Choroid plexus epithelial cell (primary cell): ENCODE results near the gene CRIM1.
A peak's percentile ranks its signal among the peaks of the same experiment; 100 is the strongest.

Source experiments
- DNase-seq: peaks from one replicate; pipeline ENCODE4 v3.0.0-alpha.2; 2010; ENCODE audit warnings: low read depth
- H3K4me3 ChIP-seq: 2 replicates; pipeline ENCODE4 v1.5.1; 2011; ENCODE audit warnings: low read depth, mild to moderate bottlenecking, control low read depth, low read length, moderate library complexity
- TF ChIP-seq, protein P1 (sequence below): conservative IDR thresholded peaks from 2 replicates; pipeline ENCODE4 v1.5.1; 2011; ENCODE audit warnings: low read depth, mild to moderate bottlenecking, control low read depth, inconsistent platforms, low read length, moderate library complexity

CRIM1 gene

DNA sequence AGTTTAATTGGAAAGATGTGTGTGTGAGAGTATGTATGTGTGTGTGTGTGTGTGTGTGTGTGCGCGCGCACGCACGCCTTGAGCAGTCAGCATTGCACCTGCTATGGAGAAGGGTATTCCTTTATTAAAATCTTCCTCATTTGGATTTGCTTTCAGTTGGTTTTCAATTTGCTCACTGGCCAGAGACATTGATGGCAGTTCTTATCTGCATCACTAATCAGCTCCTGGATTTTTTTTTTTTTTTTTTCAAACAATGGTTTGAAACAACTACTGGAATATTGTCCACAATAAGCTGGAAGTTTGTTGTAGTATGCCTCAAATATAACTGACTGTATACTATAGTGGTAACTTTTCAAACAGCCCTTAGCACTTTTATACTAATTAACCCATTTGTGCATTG lies 194.4 kb downstream of the CRIM1 start:
- TF ChIP-seq, protein P1, sequence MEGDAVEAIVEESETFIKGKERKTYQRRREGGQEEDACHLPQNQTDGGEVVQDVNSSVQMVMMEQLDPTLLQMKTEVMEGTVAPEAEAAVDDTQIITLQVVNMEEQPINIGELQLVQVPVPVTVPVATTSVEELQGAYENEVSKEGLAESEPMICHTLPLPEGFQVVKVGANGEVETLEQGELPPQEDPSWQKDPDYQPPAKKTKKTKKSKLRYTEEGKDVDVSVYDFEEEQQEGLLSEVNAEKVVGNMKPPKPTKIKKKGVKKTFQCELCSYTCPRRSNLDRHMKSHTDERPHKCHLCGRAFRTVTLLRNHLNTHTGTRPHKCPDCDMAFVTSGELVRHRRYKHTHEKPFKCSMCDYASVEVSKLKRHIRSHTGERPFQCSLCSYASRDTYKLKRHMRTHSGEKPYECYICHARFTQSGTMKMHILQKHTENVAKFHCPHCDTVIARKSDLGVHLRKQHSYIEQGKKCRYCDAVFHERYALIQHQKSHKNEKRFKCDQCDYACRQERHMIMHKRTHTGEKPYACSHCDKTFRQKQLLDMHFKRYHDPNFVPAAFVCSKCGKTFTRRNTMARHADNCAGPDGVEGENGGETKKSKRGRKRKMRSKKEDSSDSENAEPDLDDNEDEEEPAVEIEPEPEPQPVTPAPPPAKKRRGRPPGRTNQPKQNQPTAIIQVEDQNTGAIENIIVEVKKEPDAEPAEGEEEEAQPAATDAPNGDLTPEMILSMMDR = no peak
- H3K4me3 ChIP-seq = no peak overlapping the region
- DNase-seq = no peak

DNA sequence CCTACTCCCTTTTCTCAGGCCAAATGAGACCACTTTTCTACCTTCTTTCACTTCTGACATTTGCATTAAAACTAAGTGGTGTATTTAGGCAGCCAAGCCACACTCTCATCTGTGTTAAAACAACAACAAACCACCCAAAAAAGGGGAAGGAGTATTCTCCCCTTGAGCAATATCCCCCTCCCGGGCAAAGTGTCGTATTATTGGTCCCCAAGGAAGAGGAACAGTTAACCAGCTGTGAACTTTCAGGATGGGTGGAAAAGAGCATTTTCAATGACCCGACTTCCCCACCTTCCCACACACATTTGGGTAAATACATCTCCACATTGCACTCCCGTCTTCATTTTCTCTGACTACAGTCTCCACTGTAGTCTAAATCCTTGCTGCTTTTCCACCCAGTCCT lies 198.1 kb downstream of the CRIM1 start:
- DNase-seq = no peak
- H3K4me3 ChIP-seq = no peak overlapping the region
- TF ChIP-seq, protein P1 = no peak

DNA sequence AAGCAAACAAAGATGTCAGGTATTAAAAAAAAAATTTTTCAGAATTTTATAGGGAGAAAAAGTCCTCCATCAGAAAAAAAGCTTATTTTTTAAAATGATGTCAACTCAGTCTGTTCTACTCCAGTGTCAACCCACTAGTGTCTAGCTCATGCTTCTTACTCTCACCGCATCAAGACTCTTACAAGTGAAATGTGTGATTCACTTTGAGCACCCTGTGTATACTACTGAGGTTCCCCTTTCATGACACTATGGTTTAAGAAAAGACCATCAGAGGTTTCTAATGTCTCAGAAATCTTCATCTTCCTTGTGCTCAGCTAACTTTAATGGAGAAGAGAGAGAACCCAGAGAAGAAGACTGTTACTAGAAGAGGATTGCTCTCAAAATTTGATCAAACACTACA lies 199.0 kb downstream of the CRIM1 start:
- DNase-seq = no peak
- H3K4me3 ChIP-seq = no peak overlapping the region
- TF ChIP-seq, protein P1 = no peak

- TF ChIP-seq, protein P1 = no peak
These were observed 200.2 kb downstream of the CRIM1 start for GRCh38 chr2:36555789-36556188.

DNA sequence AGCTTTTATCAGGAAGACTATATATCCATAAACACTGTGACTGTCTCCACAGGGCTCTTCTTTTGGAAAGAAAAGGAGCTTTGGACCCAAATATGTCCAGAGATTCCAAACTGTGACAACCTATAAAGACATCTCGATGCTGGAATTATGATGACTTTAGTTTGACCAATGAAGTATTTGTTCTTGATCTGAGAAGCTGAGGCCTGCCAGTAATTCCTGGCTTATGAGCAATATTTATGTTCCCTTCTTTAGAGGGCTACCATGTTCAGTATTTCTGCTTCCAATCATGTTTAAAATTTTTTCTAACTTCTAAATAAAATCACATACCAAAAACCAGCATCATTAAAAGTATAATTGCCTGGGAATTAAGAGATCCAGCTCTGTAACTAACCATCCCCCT lies 201.3 kb downstream of the CRIM1 start:
- H3K4me3 ChIP-seq = no peak overlapping the region
- peak; percentile 68 for DNase-seq
- TF ChIP-seq, protein P1 = no peak

More at GRCh38 chr2:36555789-36556188, 200.2 kb downstream of the CRIM1 start:
- no peak overlapping the region for H3K4me3 ChIP-seq
- no peak for DNase-seq

- no peak for DNase-seq
- TF ChIP-seq, protein P1 = no peak
- no peak overlapping the region for H3K4me3 ChIP-seq
These were observed 203.8 kb downstream of the CRIM1 start for GRCh38 chr2:36559221-36559942.

DNA sequence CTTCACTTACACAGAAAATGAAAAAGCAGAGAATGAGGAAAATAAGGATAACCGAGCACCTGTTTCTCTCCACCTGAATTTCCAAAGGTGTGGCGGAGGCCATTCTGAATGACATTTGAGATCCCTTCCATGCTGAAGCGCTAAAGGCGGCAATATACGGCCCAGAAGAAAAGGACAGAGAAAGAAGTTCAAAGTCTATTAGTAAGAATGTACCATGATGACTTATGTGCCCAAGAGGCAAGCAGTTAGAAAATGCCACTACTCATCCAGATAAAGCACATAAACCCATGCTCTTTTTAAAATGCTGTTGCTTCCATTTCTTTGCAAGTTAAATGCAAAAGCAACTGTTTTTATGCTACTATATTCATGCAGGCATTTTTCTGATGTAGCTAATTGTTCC lies 205.1 kb downstream of the CRIM1 start:
- no peak overlapping the region for H3K4me3 ChIP-seq
- TF ChIP-seq, protein P1 = no peak
- DNase-seq = no peak
